HG03175 (cell line): ENCODE results near the gene PKHD1.
"Not testable (repeated sequence)": the region's sequence is repeated elsewhere in the genome, so short reads cannot be mapped to it uniquely, and the experiment has no call there.

ENCODE experiments used
- ATAC-seq: cut with Tn5 transposase; IDR thresholded peaks from one replicate; pipeline ENCODE4 v1.9.1; 2021; ENCODE audit warnings: mild to moderate bottlenecking, moderate library complexity; ENCODE audit not compliant: unreplicated experiment

PKHD1 gene

DNA sequence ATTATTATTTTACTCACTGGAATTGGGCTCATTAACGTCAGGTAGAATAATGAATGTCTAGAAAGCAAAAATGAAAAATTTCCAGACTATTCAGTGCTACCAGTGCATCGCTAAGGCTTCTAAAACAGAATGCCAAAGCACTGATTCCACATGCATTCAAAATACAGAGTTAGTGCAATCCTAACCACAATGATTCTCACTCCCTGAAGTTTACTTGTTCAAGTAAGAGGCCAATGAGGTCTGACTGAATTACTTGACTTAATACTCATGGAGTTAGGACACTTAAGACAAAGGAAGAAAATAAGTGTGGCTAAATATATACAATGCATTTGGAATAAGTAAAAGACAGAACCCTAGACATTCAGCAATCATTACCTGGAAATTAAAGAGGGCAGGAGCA lies 220.5 kb downstream of the PKHD1 start:
- no peak for ATAC-seq

DNA sequence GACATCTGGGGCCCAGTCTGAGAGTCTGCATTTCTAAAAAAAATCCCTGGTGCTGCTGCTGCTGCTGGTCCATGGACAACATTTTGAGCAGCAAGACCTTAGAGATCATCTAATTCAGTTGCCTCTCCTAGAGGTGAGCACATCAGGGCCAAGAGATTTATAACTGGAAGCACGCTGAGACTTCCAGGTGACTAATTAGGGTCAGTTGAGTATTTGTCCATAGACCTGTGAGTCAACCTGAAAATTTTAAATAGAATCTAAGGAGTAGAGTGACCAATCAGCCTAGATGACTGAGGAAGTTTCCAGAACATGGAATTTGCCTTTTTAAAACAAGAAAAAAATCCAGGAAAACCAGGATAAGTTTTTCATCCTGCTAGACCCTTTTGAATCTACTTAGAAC lies 221.4 kb downstream of the PKHD1 start:
- ATAC-seq = no peak

DNA sequence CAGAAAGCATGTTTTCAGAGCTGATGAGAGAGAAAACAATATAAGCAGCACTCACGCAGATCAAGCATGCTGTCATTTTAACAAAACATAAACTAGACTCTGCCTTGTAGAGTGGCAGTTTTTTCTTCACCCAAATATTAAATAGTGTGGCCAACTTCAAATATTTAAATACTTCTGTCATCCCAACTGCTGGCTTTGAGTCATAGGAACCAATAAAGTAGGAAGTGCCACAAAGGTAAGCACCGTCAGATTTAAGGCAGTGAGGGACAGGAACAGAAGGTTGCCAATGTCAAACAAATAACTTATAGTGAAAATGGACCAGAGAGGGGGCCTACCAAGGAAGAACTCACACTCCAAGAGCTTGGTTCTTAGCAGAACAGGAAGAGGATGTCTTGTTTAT lies 222.2 kb downstream of the PKHD1 start:
- ATAC-seq = no peak

DNA sequence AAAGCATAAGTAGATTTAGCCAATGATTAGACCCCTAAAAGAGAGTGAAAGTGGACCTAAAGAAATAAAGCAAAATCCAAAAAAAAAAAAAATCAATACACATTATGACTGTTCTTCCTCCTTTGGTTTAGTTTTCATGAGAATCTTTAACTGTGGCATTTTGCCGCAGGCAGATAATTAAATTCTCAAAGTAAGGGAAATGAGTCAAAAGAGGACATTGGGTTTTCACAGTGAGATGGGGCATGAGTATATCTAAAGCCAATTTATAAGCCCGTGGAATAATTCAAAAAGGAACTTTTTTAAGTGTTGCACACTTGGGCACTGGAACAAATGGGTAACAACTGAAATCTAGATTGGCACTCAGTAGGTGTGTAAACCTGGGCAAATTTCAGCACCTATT lies 230.3 kb downstream of the PKHD1 start:
- no peak for ATAC-seq

- no peak for ATAC-seq
These were observed 230.9 kb downstream of the PKHD1 start for GRCh38 chr6:51856508-51856907.

DNA sequence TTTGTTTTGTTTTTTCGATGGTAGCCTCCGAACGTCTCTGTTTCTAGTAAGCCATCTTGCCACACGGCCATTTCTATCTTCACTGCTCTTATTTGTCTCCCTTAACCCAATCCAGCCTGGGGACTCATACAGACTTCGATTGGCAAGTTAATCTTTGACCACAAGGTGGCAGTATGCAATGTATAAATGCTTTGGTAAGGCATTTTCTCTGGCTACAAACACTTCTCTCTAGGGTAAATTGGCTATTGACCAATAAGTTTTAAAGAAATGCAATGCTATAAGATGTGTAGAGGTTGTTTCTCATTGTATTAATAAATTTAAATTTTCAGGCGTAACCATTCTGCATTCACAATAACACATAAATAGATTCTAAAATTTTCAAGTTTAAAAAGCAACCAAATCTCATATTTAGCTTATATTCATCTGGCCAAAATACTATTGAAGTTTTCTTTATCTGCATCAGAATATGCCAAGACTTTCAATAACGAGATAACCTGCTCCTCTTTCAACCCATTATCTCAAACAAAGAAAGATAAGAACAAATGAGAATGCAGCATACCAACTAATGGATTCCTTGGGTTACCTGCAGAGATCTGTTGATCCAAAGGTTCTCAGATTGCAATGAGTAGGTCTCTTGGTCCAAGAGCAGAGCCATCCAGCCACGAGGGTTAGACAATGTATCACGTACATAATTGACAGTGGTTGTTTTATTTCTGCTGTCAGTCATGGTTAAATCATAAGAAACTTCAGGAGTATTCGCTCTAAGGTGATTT lies 231.9 kb downstream of the PKHD1 start:
- peak; percentile 80 for ATAC-seq

- no peak for ATAC-seq
These were observed 232.5 kb downstream of the PKHD1 start for GRCh38 chr6:51854876-51855275.

GRCh38 chr6:51854347-51854746 lies 233.1 kb downstream of the PKHD1 start:
- ATAC-seq = no peak

- not testable (repeated sequence) for ATAC-seq
These were observed 234.3 kb downstream of the PKHD1 start for GRCh38 chr6:51853109-51853508.

GRCh38 chr6:51846531-51846930 lies 240.9 kb downstream of the PKHD1 start:
- no peak for ATAC-seq

GRCh38 chr6:51844336-51844735 lies 243.1 kb downstream of the PKHD1 start:
- ATAC-seq = no peak

GRCh38 chr6:51843456-51844056 lies 243.9 kb downstream of the PKHD1 start:
- ATAC-seq = no peak

DNA sequence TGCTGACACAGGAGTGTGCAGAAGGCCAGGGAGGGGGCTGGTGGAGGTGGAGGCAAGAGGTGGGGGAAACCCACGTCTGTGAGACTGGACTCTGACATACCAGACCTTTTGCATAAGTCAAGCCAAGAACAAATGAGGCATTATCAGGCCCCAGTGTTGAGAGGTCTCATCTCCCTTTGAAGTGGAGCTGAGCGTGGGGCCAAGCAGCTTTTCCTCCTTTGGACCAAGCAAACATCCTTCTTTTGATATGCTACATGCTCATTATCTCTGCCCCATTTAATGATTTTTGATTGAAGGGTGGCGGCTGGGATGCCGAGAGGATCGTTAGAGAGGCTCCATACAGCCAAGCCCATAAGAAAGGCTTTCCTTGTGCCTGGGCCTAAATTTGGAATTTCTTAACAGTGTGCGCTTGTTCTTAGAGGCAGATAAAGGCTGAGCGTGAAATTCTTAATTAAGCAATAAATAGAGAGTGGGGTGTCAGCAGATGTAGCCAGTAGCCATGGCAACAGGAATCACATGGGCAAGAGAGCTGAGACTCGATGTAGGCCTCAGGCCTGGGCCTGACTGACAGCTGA lies 244.5 kb downstream of the PKHD1 start:
- ATAC-seq = no peak

DNA sequence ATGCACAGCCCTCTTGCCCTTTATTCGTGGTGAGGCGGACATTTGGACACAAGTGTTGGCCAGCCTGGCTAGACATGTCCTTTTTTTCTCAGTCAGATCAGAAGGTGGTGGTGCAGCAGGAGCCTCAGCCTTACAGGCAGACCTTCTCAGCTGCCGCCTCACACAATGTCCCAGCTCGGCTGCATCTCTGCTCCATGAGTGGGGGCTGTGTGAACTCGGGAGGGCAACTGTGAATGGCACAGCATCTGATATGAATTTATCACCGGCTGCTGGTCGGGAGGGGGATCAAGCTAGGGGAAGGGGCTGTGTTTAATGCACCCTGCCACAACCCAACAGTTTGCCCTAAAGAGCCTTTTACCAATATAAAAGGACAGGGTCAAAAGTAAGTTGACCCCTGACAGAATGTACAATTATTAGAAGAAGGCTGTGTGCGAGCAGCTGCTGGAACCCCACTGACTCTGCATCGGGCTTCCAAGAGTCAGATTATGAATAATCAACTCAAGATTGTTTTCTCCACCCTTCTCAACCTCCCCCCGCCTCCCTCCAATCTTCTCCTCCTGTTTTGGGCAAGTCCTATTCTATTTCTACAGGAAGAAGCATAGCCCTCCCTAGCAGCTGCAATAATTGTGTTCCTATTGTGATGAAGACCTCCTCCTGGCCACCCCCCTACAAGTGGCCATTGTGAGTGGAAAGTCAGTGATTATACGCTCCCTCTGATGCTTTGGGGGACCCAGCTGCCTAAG lies 245.2 kb downstream of the PKHD1 start:
- ATAC-seq = no peak

- no peak for ATAC-seq
These were observed 245.8 kb downstream of the PKHD1 start for GRCh38 chr6:51841626-51842025.

- no peak for ATAC-seq
These were observed 247.6 kb downstream of the PKHD1 start for GRCh38 chr6:51839726-51840374.

- ATAC-seq = no peak
These were observed 256.7 kb downstream of the PKHD1 start for GRCh38 chr6:51830666-51831065.

DNA sequence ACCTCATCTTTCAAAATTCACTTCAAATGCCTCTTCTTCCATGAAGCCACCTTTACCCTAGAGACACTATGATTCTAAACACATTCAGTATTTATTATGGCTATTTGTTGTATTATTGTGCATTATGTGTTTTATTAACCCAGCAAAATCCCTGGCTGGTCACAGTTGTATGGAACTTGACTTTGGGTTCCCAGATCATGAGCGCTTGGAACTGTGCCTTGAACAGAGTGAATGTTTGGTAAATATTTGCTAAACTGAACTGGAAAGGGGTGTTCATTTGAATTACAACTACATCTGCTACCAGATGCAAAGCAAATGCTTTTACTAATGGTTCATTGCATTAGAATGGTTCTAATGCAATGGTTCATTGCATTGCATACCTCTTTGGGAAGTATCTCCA lies 259.8 kb downstream of the PKHD1 start:
- ATAC-seq = no peak

DNA sequence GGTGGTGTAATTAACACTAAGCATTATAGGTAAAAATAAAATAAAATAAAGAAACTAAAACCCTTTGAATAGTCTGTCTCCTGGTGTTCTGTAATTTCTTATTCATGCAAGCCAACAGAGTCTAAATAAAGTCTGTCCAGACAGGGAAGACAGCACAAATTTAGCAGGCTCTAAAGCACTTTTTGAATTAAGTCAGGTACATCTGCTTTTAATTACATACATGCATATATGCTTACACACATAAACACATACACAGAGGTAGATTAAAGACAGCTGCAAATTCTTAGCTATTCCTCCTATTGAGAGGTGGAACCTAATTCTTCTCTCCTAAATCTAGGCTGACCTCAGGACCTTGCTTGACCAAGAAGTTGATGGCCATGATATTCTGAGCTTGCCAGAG lies 262.5 kb downstream of the PKHD1 start:
- no peak for ATAC-seq

DNA sequence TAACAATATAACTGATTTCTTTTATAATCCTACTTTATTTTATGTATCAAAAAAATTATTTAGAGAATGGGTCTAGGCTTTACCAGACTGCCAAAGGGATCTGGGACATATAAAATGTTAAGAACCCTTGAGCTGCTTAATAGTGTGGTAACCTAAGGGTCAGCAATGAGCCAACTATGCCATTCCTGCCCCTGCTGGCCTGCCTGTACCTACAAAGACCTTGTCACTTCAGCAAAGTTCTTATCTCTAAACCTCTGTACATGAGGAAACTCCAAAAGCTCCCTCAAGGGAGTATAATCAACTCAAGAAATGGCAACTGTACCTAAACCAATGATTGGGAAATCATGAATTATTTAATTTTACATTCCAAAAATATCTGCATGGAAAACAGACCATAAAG lies 266.9 kb downstream of the PKHD1 start:
- no peak for ATAC-seq

DNA sequence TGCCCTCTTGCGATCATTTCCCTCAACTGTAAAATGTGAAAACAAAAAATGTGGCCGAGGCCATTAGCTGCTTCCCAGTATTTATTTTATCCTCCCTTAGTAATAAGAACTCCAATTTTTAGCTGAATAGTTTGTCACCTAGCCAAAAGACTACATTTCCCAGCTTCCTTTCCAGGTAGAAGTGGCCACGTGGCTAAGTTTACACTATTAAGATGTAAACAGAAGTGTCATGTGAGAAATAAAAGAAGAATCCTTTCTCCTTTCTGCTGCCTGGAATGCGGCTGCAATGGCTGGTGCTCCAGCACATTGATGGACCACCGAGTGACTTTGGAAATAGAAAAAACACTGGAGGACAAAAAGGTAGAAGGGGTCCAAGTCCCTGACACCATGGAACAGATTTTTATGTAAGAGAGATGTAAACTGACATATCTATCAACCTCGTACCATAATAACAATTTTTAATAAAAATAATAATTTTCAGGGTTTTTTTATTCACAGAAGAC lies 268.8 kb downstream of the PKHD1 start:
- ATAC-seq = no peak
